Neuronal stem cell (in vitro differentiated cells): ENCODE results near the gene RPS6KA5.

Source experiments
- DNase-seq: peaks from one replicate; pipeline ENCODE4 v3.0.0-alpha.2; 2013; ENCODE audit warnings: low spot score
- H2AFZ ChIP-seq: one replicate; pipeline ENCODE4 v1.6.1; 2013; ENCODE audit warnings: mild to moderate bottlenecking, low read length, inconsistent platforms
- H2AK5ac ChIP-seq: 2 replicates; pipeline ENCODE4 v1.6.1; 2013; ENCODE audit warnings: low read depth, mild to moderate bottlenecking, inconsistent platforms, low read length, moderate library complexity, mixed read lengths
- H2BK120ac ChIP-seq: 2 replicates; pipeline ENCODE4 v1.6.1; 2013; ENCODE audit warnings: low read depth, mild to moderate bottlenecking, inconsistent platforms, low read length, moderate library complexity, mixed read lengths
- H2BK12ac ChIP-seq: one replicate; pipeline ENCODE4 v1.6.1; 2013; ENCODE audit warnings: low read length, inconsistent platforms
- H2BK15ac ChIP-seq: 2 replicates; pipeline ENCODE4 v1.6.1; 2013; ENCODE audit warnings: mild to moderate bottlenecking, low read length, inconsistent platforms, mixed read lengths
- H2BK5ac ChIP-seq: one replicate; pipeline ENCODE4 v1.6.1; 2013; ENCODE audit warnings: inconsistent platforms, mild to moderate bottlenecking, low read length, moderate library complexity
- H3K14ac ChIP-seq: one replicate; pipeline ENCODE4 v1.6.1; 2013; ENCODE audit warnings: low read length, inconsistent platforms
- H3K18ac ChIP-seq: 2 replicates; pipeline ENCODE4 v1.6.1; 2013; ENCODE audit warnings: low read length, inconsistent platforms
- H3K23ac ChIP-seq: 2 replicates; pipeline ENCODE4 v1.6.1; 2013; ENCODE audit warnings: low read depth, mild to moderate bottlenecking, mixed read lengths, low read length, inconsistent platforms; ENCODE audit not compliant: poor library complexity
- H3K27ac ChIP-seq: replicated peaks from 3 replicates; pipeline ENCODE4 v1.5.1; 2013; ENCODE audit warnings: low read length, inconsistent platforms
- H3K27me3 ChIP-seq, 3 experiments: 2 replicates each; pipeline ENCODE4 v1.6.1; 2013; ENCODE audit warnings: low read length in 3 of 3, mild to moderate bottlenecking in 2 of 3, inconsistent platforms in 1 of 3, low read depth in 1 of 3, mixed read lengths in 1 of 3, moderate library complexity in 1 of 3; ENCODE audit not compliant: control insufficient read depth in 3 of 3, insufficient read depth in 3 of 3
- H3K36me3 ChIP-seq, 2 donors: replicated peaks in 1 of 2; 2 replicates each; pipeline ENCODE4 v1.6.1; 2013; ENCODE audit warnings: low read length in 2 of 2; ENCODE audit not compliant: control insufficient read depth in 2 of 2, insufficient read depth in 2 of 2
- H3K4ac ChIP-seq: 2 replicates; pipeline ENCODE4 v1.6.1; 2013; ENCODE audit warnings: inconsistent platforms, mild to moderate bottlenecking, low read length, moderate library complexity
- H3K4me1 ChIP-seq, 2 donors: 1 replicate in 1 of 2; 2 replicates in 1 of 2; pipeline ENCODE4 v1.6.1; 2013; ENCODE audit warnings: low read length in 2 of 2, low read depth in 1 of 2; ENCODE audit not compliant: control insufficient read depth in 2 of 2, insufficient read depth in 1 of 2
- H3K4me2 ChIP-seq: one replicate; pipeline ENCODE4 v1.6.1; 2013; ENCODE audit warnings: mild to moderate bottlenecking, low read length, inconsistent platforms; ENCODE audit not compliant: insufficient read depth, poor library complexity, severe bottlenecking
- H3K4me3 ChIP-seq, 2 donors: 2 replicates each; pipeline ENCODE4 v1.5.1; 2013; ENCODE audit warnings: low read length in 2 of 2, mild to moderate bottlenecking in 2 of 2, inconsistent platforms in 1 of 2, moderate library complexity in 1 of 2
- H3K79me1 ChIP-seq: one replicate; pipeline ENCODE4 v1.6.1; 2013; ENCODE audit warnings: low read depth, mild to moderate bottlenecking, inconsistent platforms, low read length, moderate library complexity
- H3K9ac ChIP-seq: one replicate; pipeline ENCODE4 v1.6.1; 2013; ENCODE audit warnings: mild to moderate bottlenecking, low read depth, low read length, inconsistent platforms; ENCODE audit not compliant: poor library complexity
- H3K9me3 ChIP-seq, 2 donors: replicated peaks in 1 of 2; 2 replicates each; pipeline versions ENCODE3 to v1.6.1; 2013; ENCODE audit warnings: low read length in 2 of 2, mild to moderate bottlenecking in 2 of 2, inconsistent platforms in 1 of 2, low read depth in 1 of 2, mixed read lengths in 1 of 2, moderate library complexity in 1 of 2; ENCODE audit not compliant: control insufficient read depth in 2 of 2, insufficient read depth in 1 of 2
- H4K8ac ChIP-seq: one replicate; pipeline ENCODE4 v1.6.1; 2013; ENCODE audit warnings: low read depth, mild to moderate bottlenecking, inconsistent platforms, low read length, moderate library complexity
- H4K91ac ChIP-seq: one replicate; pipeline ENCODE4 v1.6.1; 2013; ENCODE audit warnings: low read length, low read depth, mild to moderate bottlenecking, inconsistent platforms; ENCODE audit not compliant: poor library complexity
- whole genome bisulfite sequencing, 2 donors: extraction: QIAGEN DNeasy Blood & Tissue Kit; methylation state at CpG; one replicate each; pipeline ENCODE4 v1.1.7; 2013; ENCODE audit warnings: missing lambda C conversion rate in 2 of 2, mixed read lengths in 1 of 2; ENCODE audit not compliant: insufficient read length in 2 of 2, insufficient replicate concordance in 1 of 2; ENCODE audit errors: extremely low coverage in 2 of 2; 5-methylcytosine and 5-hydroxymethylcytosine counted together

RPS6KA5 gene

DNA sequence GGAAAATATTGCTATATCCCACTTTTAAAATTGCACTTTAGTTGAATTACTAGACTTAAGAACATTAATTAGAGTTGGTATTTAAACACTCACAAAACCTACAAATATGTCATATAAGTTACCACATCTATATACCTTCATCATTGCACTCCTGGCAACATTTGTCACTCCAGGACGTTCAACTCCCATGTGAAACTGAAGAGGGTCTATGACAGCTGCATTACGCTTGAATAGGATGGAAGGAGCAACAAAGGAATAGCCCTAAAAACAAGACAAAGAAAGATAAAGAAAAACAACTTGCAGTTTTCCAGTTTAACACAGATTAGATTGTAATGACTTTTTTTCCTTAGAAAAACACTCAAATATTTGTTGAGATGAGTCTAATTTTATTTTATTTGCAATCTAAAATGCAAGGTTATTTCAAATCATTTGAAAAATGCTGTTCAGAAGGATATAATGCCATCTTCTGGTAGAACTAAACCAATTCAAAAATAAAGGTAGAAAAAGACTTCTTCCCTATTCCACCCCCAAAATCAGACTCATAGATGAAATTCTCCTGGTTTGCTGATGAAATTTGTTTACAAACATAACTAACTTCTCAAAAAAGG is 159.9 kb downstream of the RPS6KA5 start:
- Histone ChIP-seq H2BK5ac (no peak overlapping the region), H3K14ac (no peak overlapping the region), H2AFZ (no peak overlapping the region), H3K4ac (no peak overlapping the region), H2BK120ac (no peak overlapping the region), H2BK15ac (no peak overlapping the region), H3K36me3 (peaks cover 4 to 12% of the 10 kb centered on the region in 2 donors), H3K4me3 (no peak overlapping the region), H3K18ac (no peak overlapping the region), H2AK5ac (no peak overlapping the region), H3K9me3 (no peaks in the 10 kb centered on the region), H3K9ac (no peak overlapping the region), H3K27ac (no peak overlapping the region), H4K8ac (no peak overlapping the region), H3K79me1 (no peaks in the 10 kb centered on the region), H3K4me2 (no peak overlapping the region), H3K4me1 (peaks cover 0 to 2% of the 10 kb centered on the region in 2 donors), H3K27me3 (no peaks in the 10 kb centered on the region), H3K23ac (no peak overlapping the region), H2BK12ac (no peak overlapping the region), H4K91ac (no peak overlapping the region)
- WGBS, 2 donors: no CpG with 5 or more reads among the region's 2 CpGs
- no peak for DNase-seq

DNA sequence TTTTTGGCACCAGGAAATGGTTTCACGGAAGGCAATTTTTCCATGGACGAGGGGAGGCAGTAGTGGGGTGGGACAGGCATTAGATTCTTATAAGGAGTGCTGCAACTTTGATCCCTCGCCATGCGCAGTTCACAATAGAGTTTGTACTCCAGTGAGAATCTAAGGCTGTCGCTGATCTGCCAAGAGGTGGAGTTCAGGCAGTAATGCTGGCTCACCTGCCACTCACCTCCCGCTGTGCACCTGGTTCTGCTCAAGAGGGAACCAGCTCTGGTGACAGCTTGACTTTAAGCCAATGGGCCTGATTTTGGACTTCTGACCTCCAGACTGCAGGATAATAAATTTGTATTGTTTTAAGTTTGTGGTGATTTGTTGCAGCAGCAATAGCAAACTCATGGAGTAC is 163.4 kb downstream of the RPS6KA5 start:
- Histone ChIP-seq H3K79me1 (no peaks in the 10 kb centered on the region), H2AK5ac (no peak overlapping the region), H4K8ac (no peak overlapping the region), H3K4me1 (peaks cover 0 to 2% of the 10 kb centered on the region in 2 donors), H3K14ac (no peak overlapping the region), H2AFZ (no peak overlapping the region), H3K9ac (no peak overlapping the region), H3K27me3 (no peaks in the 10 kb centered on the region), H2BK12ac (no peak overlapping the region), H4K91ac (no peak overlapping the region), H2BK15ac (no peak overlapping the region), H3K23ac (no peak overlapping the region), H3K27ac (no peak overlapping the region), H3K4me3 (no peak overlapping the region), H3K18ac (peak overlapping the region; percentile 57), H2BK120ac (no peak overlapping the region), H3K36me3 (peaks cover 4 to 12% of the 10 kb centered on the region in 2 donors), H2BK5ac (no peak overlapping the region), H3K4me2 (no peak overlapping the region), H3K9me3 (no peaks in the 10 kb centered on the region), H3K4ac (no peak overlapping the region)
- DNase-seq: no peak
- WGBS, 2 donors: no CpG with 5 or more reads among the region's 6 CpGs

GRCh38 chr14:90894241-90894640 is 166.2 kb downstream of the RPS6KA5 start:
- H3K4me1 ChIP-seq: peaks cover 0 to 2% of the 10 kb centered on the region in 2 donors
- no peak overlapping the region for H3K23ac ChIP-seq
- H3K79me1 ChIP-seq: no peaks in the 10 kb centered on the region
- no peak overlapping the region for H3K4ac ChIP-seq
- no peak overlapping the region for H3K18ac ChIP-seq
- no peak overlapping the region for H2BK5ac ChIP-seq
- H3K27me3 ChIP-seq: no peaks in the 10 kb centered on the region
- no peak overlapping the region for H2AFZ ChIP-seq
- H2BK15ac ChIP-seq: no peak overlapping the region
- H4K91ac ChIP-seq: no peak overlapping the region
- H4K8ac ChIP-seq: no peak overlapping the region
- no peak overlapping the region for H2BK12ac ChIP-seq
- H3K36me3 ChIP-seq: peaks cover 4 to 12% of the 10 kb centered on the region in 2 donors
- H3K9me3 ChIP-seq: no peaks in the 10 kb centered on the region
- H3K4me3 ChIP-seq: no peak overlapping the region
- no peak overlapping the region for H3K4me2 ChIP-seq
- no peak overlapping the region for H3K9ac ChIP-seq
- H3K27ac ChIP-seq: no peak overlapping the region
- no CpG with 5 or more reads among the region's 6 CpGs for WGBS, 2 donors
- no peak overlapping the region for H2BK120ac ChIP-seq
- no peak for DNase-seq
- H3K14ac ChIP-seq: no peak overlapping the region
- no peak overlapping the region for H2AK5ac ChIP-seq

- no CpG with 5 or more reads among the region's 2 CpGs for WGBS, 2 donors
- Histone ChIP-seq H3K4me2 (no peak overlapping the region), H2BK120ac (no peak overlapping the region), H3K4me3 (no peak overlapping the region), H4K8ac (no peak overlapping the region), H2AK5ac (no peak overlapping the region), H3K23ac (no peak overlapping the region), H2AFZ (no peak overlapping the region), H3K27me3 (no peaks in the 10 kb centered on the region), H2BK15ac (no peak overlapping the region), H2BK12ac (no peak overlapping the region), H4K91ac (no peak overlapping the region), H3K9ac (no peak overlapping the region), H3K18ac (no peak overlapping the region), H3K36me3 (peaks cover 1 to 10% of the 10 kb centered on the region in 2 donors), H3K4me1 (no peaks in the 10 kb centered on the region), H3K9me3 (no peaks in the 10 kb centered on the region), H3K4ac (no peak overlapping the region), H2BK5ac (no peak overlapping the region), H3K79me1 (no peaks in the 10 kb centered on the region), H3K27ac (no peak overlapping the region), H3K14ac (no peak overlapping the region)
- DNase-seq: no peak
Measured at GRCh38 chr14:90893510-90893909, 166.9 kb downstream of the RPS6KA5 start.
